IPS-20b (cell line): ENCODE data around the gene DNTT.
A peak's percentile ranks its signal among the peaks of the same experiment; 100 is the strongest.

Experiments used
- H3K27ac ChIP-seq: one replicate; pipeline ENCODE4 v1.5.1; 2013; ENCODE audit warnings: low read length
- H3K27me3 ChIP-seq: 2 replicates; pipeline ENCODE4 v1.6.1; 2013; ENCODE audit warnings: mild to moderate bottlenecking, low read length, inconsistent platforms; ENCODE audit not compliant: insufficient read depth
- H3K36me3 ChIP-seq: 2 replicates; pipeline ENCODE4 v1.6.1; 2013; ENCODE audit warnings: low read depth, mild to moderate bottlenecking, inconsistent platforms, low read length, moderate library complexity; ENCODE audit not compliant: insufficient read depth
- H3K4me1 ChIP-seq: 2 replicates; pipeline ENCODE4 v1.6.1; 2013; ENCODE audit warnings: mild to moderate bottlenecking, control low read depth, inconsistent platforms, low read length, moderate library complexity; ENCODE audit not compliant: insufficient read depth
- H3K4me3 ChIP-seq: 2 replicates; pipeline ENCODE4 v1.5.1; 2013; ENCODE audit warnings: mild to moderate bottlenecking, low read length, inconsistent platforms
- H3K9ac ChIP-seq: 2 replicates; pipeline ENCODE4 v1.6.1; 2013; ENCODE audit warnings: low read depth, mild to moderate bottlenecking, inconsistent platforms, low read length, moderate library complexity
- H3K9me3 ChIP-seq: 2 replicates; pipeline ENCODE4 v1.6.1; 2013; ENCODE audit warnings: mild to moderate bottlenecking, low read depth, low read length, inconsistent platforms; ENCODE audit not compliant: insufficient read depth

The DNTT gene

GRCh38 chr10:96374985-96375830 lies 71.0 kb downstream of the DNTT start:
- Histone ChIP-seq H3K36me3 (no peaks in the 10 kb centered on the region), H3K4me3 (peak overlapping the region; percentile 77), H3K27ac (no peak overlapping the region), H3K9me3 (no peaks in the 10 kb centered on the region), H3K4me1 (no peaks in the 10 kb centered on the region; the same call in 1 of the 2 replicates), H3K9ac (peak overlapping the region; percentile 62; the same call in 1 of the 2 replicates), H3K27me3 (peaks cover 18% of the 10 kb centered on the region)

- H3K4me3 ChIP-seq = no peak overlapping the region
- no peaks in the 10 kb centered on the region for H3K36me3 ChIP-seq
- no peaks in the 10 kb centered on the region; the same call in 1 of the 2 replicates for H3K4me1 ChIP-seq
- H3K27ac ChIP-seq = no peak overlapping the region
- H3K9ac ChIP-seq = no peak overlapping the region
- H3K9me3 ChIP-seq = no peaks in the 10 kb centered on the region
- peaks cover 18% of the 10 kb centered on the region for H3K27me3 ChIP-seq
Measured at GRCh38 chr10:96376483-96376882, 72.2 kb downstream of the DNTT start.

- no peaks in the 10 kb centered on the region for H3K9me3 ChIP-seq
- no peak overlapping the region for H3K9ac ChIP-seq
- H3K27me3 ChIP-seq = peaks cover 18% of the 10 kb centered on the region
- no peak overlapping the region for H3K27ac ChIP-seq
- no peaks in the 10 kb centered on the region; the same call in 1 of the 2 replicates for H3K4me1 ChIP-seq
- H3K36me3 ChIP-seq = no peaks in the 10 kb centered on the region
- no peak overlapping the region for H3K4me3 ChIP-seq
Measured at GRCh38 chr10:96377816-96378294, 73.6 kb downstream of the DNTT start.

- Histone ChIP-seq H3K9ac (no peak overlapping the region), H3K4me3 (no peak overlapping the region), H3K27ac (no peak overlapping the region), H3K4me1 (no peaks in the 10 kb centered on the region; the same call in 1 of the 2 replicates), H3K36me3 (no peaks in the 10 kb centered on the region), H3K9me3 (no peaks in the 10 kb centered on the region), H3K27me3 (peaks cover 14% of the 10 kb centered on the region)
Measured at GRCh38 chr10:96378741-96379140, 74.5 kb downstream of the DNTT start.

- H3K27me3 ChIP-seq = peaks cover 4% of the 10 kb centered on the region; the same call in 1 of the 2 replicates
- H3K36me3 ChIP-seq = no peaks in the 10 kb centered on the region
- no peak overlapping the region for H3K4me3 ChIP-seq
- no peaks in the 10 kb centered on the region; the same call in 1 of the 2 replicates for H3K4me1 ChIP-seq
- no peak overlapping the region for H3K27ac ChIP-seq
- no peaks in the 10 kb centered on the region for H3K9me3 ChIP-seq
- H3K9ac ChIP-seq = no peak overlapping the region
Measured at GRCh38 chr10:96379758-96380157, 75.5 kb downstream of the DNTT start.

- no peaks in the 10 kb centered on the region for H3K36me3 ChIP-seq
- H3K4me3 ChIP-seq = no peak overlapping the region
- H3K27ac ChIP-seq = no peak overlapping the region
- no peaks in the 10 kb centered on the region for H3K4me1 ChIP-seq
- H3K9me3 ChIP-seq = no peaks in the 10 kb centered on the region
- H3K9ac ChIP-seq = no peak overlapping the region
- H3K27me3 ChIP-seq = no peaks in the 10 kb centered on the region
Measured at GRCh38 chr10:96380821-96381220, 76.6 kb downstream of the DNTT start.

GRCh38 chr10:96384506-96384905 lies 80.3 kb downstream of the DNTT start:
- Histone ChIP-seq H3K36me3 (no peaks in the 10 kb centered on the region), H3K27ac (no peak overlapping the region), H3K27me3 (no peaks in the 10 kb centered on the region), H3K9me3 (no peaks in the 10 kb centered on the region), H3K9ac (no peak overlapping the region), H3K4me1 (no peaks in the 10 kb centered on the region), H3K4me3 (no peak overlapping the region)

GRCh38 chr10:96387161-96387560 lies 82.9 kb downstream of the DNTT start:
- Histone ChIP-seq H3K9ac (no peak overlapping the region), H3K4me3 (no peak overlapping the region), H3K4me1 (no peaks in the 10 kb centered on the region), H3K9me3 (no peaks in the 10 kb centered on the region), H3K27me3 (no peaks in the 10 kb centered on the region), H3K36me3 (no peaks in the 10 kb centered on the region), H3K27ac (no peak overlapping the region)

- no peak overlapping the region for H3K4me3 ChIP-seq
- H3K27me3 ChIP-seq = no peaks in the 10 kb centered on the region
- H3K9ac ChIP-seq = no peak overlapping the region
- H3K27ac ChIP-seq = no peak overlapping the region
- H3K36me3 ChIP-seq = no peaks in the 10 kb centered on the region
- no peaks in the 10 kb centered on the region for H3K9me3 ChIP-seq
- no peaks in the 10 kb centered on the region for H3K4me1 ChIP-seq
Measured at GRCh38 chr10:96387601-96388000, 83.4 kb downstream of the DNTT start.
